WERI-Rb-1 (cell line): ENCODE results near the gene NUP188.

Experiments
- DNase-seq: peaks from one replicate; pipeline ENCODE4 v3.0.0-alpha.2; 2020
- H3K27ac ChIP-seq: fragments of 250-450 bp; sonication (Bioruptor Pico); 2 replicates; pipeline ENCODE4 v1.5.1; 2020; ENCODE audit warnings: mild to moderate bottlenecking, moderate library complexity
- H3K27me3 ChIP-seq: fragments of 250-450 bp; sonication (Bioruptor Pico); 2 replicates; pipeline ENCODE4 v1.5.1; 2021; ENCODE audit warnings: mild to moderate bottlenecking, low read depth, moderate library complexity; ENCODE audit not compliant: insufficient read depth, severe bottlenecking
- H3K36me3 ChIP-seq: fragments of 250-450 bp; sonication (Bioruptor Pico); 2 replicates; pipeline ENCODE4 v1.5.1; 2020; ENCODE audit warnings: mild to moderate bottlenecking, moderate library complexity
- H3K4me3 ChIP-seq: 2 replicates; pipeline ENCODE4 v1.5.1; 2011; ENCODE audit warnings: low read depth, mild to moderate bottlenecking, control low read depth, low read length
- H3K9me3 ChIP-seq: fragments of 250-450 bp; sonication (Bioruptor Pico); 2 replicates; pipeline ENCODE4 v1.5.1; 2021; ENCODE audit warnings: mild to moderate bottlenecking, moderate library complexity; ENCODE audit not compliant: severe bottlenecking
- CTCF ChIP-seq: IDR thresholded peaks from 2 replicates; pipeline ENCODE4 v1.5.1; 2011; ENCODE audit warnings: low read depth, mild to moderate bottlenecking, control low read depth, inconsistent platforms, low read length

NUP188 gene

GRCh38 chr9:128912270-128912853 is 35.1 kb upstream of the NUP188 start:
- Histone ChIP-seq H3K36me3 (peaks cover 87% of the 10 kb centered on the region), H3K4me3 (no peak overlapping the region), H3K27ac (no peak overlapping the region)

DNA sequence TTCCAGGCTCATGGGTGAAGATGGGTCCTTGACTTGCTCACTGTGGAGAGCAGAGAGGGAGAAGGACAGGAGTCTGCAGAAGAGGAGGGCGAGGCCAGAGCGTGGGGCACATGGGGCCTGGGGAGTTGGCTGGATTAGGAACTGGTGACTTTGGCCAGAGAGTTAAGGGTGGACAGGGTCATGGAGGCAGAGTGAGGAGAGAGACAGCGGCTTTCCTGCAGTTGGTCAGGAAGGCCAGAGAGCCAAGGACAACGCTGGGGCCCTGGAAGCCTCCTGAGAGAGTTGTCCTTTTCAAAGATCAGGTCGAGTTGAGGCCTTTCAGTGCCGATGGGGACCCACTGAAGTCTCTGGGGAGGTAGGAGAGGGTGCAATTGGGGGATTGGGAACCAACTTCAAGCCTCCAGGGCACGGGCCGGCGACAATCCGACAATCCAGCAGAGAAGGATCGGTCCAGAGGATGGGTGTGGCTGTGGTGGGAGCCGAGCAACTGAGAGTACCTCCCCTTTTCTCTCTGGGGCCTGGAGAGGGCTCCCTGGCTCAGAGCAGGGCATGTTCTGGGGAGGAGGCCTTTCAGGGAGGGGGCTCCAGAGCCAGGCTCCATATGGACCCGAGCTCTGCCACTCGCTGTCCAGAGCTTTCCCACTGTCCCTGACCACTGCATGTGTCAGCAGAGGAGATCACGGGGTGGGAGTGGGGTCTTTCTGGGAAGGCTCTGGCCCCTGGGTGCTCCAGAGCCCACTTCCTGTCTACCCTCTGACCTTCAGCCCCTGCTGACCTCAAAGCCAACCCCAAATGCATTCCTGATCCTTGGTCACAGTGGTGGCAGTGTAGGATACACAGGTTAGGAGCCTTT is 34.2 kb upstream of the NUP188 start:
- no peak for DNase-seq

More at GRCh38 chr9:128912270-128912853, 35.1 kb upstream of the NUP188 start:
- TF ChIP-seq CTCF, result no peak
- Histone ChIP-seq H3K9me3 (no peaks in the 10 kb centered on the region), H3K27me3 (no peaks in the 10 kb centered on the region)
- no peak for DNase-seq

GRCh38 chr9:128913995-128914772 is 33.3 kb upstream of the NUP188 start:
- no peak for DNase-seq
- H3K4me3 ChIP-seq, result no peak overlapping the region
- no peak for TF ChIP-seq CTCF
- no peaks in the 10 kb centered on the region for H3K9me3 ChIP-seq
- H3K27me3 ChIP-seq, result no peaks in the 10 kb centered on the region
- no peak overlapping the region for H3K27ac ChIP-seq
- peaks cover 77% of the 10 kb centered on the region for H3K36me3 ChIP-seq

More for the DNA sequence above, 34.2 kb upstream of the NUP188 start:
- peaks cover 84% of the 10 kb centered on the region for H3K36me3 ChIP-seq
- no peak overlapping the region for H3K4me3 ChIP-seq
- no peak overlapping the region for H3K27ac ChIP-seq
- no peak for TF ChIP-seq CTCF
- no peaks in the 10 kb centered on the region for H3K9me3 ChIP-seq
- H3K27me3 ChIP-seq, result no peaks in the 10 kb centered on the region

- no peak overlapping the region for H3K4me3 ChIP-seq
- H3K9me3 ChIP-seq, result no peaks in the 10 kb centered on the region
- H3K36me3 ChIP-seq, result peaks cover 59% of the 10 kb centered on the region
- no peaks in the 10 kb centered on the region for H3K27me3 ChIP-seq
- DNase-seq, result no peak
- no peak for TF ChIP-seq CTCF
- H3K27ac ChIP-seq, result no peak overlapping the region
Observed at GRCh38 chr9:128916204-128916603, 31.3 kb upstream of the NUP188 start.

GRCh38 chr9:128916745-128917144 is 30.8 kb upstream of the NUP188 start:
- no peak overlapping the region for H3K4me3 ChIP-seq
- H3K27ac ChIP-seq, result no peak overlapping the region
- no peaks in the 10 kb centered on the region for H3K9me3 ChIP-seq
- peaks cover 53% of the 10 kb centered on the region for H3K36me3 ChIP-seq
- no peaks in the 10 kb centered on the region for H3K27me3 ChIP-seq
- DNase-seq, result no peak
- TF ChIP-seq CTCF, result no peak
